Mesothelial cell of epicardium (in vitro differentiated cells): ENCODE results near the gene RNF213. TPM values are rescaled to one million over a fixed set of nuclear protein-coding genes. Genes with fewer than 3 reads are reported as not detected.

Experiments
- DNase-seq, 2 experiments: peaks; one replicate each; pipeline ENCODE4 v3.0.0; 2021; ENCODE audit warnings: low spot score in 2 of 2; ENCODE audit not compliant: unreplicated experiment in 2 of 2
- H3K27ac Mint-ChIP-seq: 2 replicates; pipeline ENCODE4 v1.8.0; 2021; ENCODE audit warnings: mixed read lengths
- H3K27me3 Mint-ChIP-seq: 2 replicates; pipeline ENCODE4 v1.8.0; 2021; ENCODE audit warnings: low read depth, mixed read lengths
- H3K36me3 Mint-ChIP-seq: 2 replicates; pipeline ENCODE4 v1.8.0; 2021; ENCODE audit warnings: mixed read lengths
- H3K4me1 Mint-ChIP-seq: 2 replicates; pipeline ENCODE4 v1.8.0; 2021; ENCODE audit warnings: mixed read lengths
- H3K4me3 Mint-ChIP-seq: 2 replicates; pipeline ENCODE4 v1.8.0; 2021; ENCODE audit warnings: mild to moderate bottlenecking, moderate library complexity, mixed read lengths
- H3K9me3 Mint-ChIP-seq: 2 replicates; pipeline ENCODE4 v1.8.0; 2021; ENCODE audit warnings: mixed read lengths
- total RNA-seq: library from RNA; stranded (reverse); gene quantifications from 3 replicates; pipeline ENCODE4 v1.2.1, GENCODE V29; 2021
- TF ChIP-seq, protein P1 (sequence below): fragments of 200-600 bp; sonication (generic); IDR thresholded peaks from one replicate; pipeline ENCODE4 v1.5.0; 2021; ENCODE audit warnings: antibody characterized with exemption; ENCODE audit not compliant: unreplicated experiment

RNF213 gene
- total RNA-seq, 1 donor from 2014 or later = 76.7 TPM

DNA sequence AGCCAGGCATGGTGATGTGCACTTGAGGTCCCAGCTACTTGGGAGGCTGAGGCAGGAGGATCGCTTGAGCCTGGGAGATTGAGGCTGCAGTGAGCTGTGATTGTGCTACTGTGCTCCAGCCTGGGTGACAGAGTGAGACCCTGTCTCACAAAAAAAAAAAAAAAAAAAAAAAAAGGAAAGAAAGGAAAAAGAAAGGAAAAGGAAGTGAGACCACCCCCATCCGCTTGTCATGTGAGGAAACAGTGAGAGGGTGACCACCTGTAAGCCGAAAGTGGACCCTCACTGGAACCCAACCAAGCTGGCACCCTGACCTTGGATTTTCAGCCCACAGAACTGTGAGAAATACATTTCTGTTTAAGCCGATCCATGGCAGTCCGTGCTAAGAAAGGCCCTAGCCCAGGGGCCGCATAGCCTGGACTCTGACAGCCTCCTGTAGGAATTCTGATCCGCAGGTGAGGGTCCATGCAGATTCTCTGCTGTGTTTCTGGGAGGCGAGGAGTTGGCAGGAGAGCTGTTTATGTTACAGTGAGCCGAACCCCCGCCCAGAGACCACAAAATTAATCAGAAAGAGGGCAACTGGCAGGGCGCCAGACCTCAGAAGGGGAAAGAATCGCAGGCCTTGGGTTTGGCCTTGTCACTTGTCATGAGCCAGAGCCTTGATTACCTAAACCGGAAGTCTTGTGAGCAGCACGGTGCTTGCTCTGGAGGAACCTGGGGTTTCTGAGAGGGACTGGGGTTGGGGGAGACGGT is 41.5 kb upstream of the RNF213 start:
- no peaks in the 10 kb centered on the region for H3K27me3 Mint-ChIP-seq
- H3K4me1 Mint-ChIP-seq = peaks cover 16% of the 10 kb centered on the region
- H3K36me3 Mint-ChIP-seq = peaks cover 9% of the 10 kb centered on the region
- H3K9me3 Mint-ChIP-seq = no peaks in the 10 kb centered on the region
- peak; percentile 53 to 79 for DNase-seq
- H3K27ac Mint-ChIP-seq = peak overlapping the region; percentile 91
- H3K4me3 Mint-ChIP-seq = peak overlapping the region; percentile 89
- TF ChIP-seq, protein P1, sequence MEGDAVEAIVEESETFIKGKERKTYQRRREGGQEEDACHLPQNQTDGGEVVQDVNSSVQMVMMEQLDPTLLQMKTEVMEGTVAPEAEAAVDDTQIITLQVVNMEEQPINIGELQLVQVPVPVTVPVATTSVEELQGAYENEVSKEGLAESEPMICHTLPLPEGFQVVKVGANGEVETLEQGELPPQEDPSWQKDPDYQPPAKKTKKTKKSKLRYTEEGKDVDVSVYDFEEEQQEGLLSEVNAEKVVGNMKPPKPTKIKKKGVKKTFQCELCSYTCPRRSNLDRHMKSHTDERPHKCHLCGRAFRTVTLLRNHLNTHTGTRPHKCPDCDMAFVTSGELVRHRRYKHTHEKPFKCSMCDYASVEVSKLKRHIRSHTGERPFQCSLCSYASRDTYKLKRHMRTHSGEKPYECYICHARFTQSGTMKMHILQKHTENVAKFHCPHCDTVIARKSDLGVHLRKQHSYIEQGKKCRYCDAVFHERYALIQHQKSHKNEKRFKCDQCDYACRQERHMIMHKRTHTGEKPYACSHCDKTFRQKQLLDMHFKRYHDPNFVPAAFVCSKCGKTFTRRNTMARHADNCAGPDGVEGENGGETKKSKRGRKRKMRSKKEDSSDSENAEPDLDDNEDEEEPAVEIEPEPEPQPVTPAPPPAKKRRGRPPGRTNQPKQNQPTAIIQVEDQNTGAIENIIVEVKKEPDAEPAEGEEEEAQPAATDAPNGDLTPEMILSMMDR = no peak

DNA sequence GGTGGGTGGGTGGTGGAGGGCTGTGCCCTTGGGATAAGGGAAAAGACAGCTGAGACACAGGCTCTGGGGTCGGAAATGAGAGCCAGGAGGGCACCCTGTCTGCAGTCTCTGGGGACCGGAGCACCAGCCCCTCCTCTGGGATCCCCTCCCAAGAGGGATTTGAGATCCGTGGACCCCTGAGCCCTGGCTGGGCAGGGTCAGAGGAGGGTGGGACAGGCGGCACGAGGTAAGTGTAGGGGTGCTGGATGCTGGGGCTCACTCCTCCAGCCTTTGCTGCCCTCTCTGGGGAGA is 40.9 kb upstream of the RNF213 start:
- H3K9me3 Mint-ChIP-seq = no peaks in the 10 kb centered on the region
- peaks cover 9% of the 10 kb centered on the region for H3K36me3 Mint-ChIP-seq
- TF ChIP-seq, protein P1 = no peak
- no peaks in the 10 kb centered on the region for H3K27me3 Mint-ChIP-seq
- H3K4me1 Mint-ChIP-seq = peaks cover 16% of the 10 kb centered on the region
- peak in 1 of 2 experiments; percentile 46 for DNase-seq
- peak overlapping the region; percentile 91 for H3K27ac Mint-ChIP-seq
- peak overlapping the region; percentile 89 for H3K4me3 Mint-ChIP-seq

DNA sequence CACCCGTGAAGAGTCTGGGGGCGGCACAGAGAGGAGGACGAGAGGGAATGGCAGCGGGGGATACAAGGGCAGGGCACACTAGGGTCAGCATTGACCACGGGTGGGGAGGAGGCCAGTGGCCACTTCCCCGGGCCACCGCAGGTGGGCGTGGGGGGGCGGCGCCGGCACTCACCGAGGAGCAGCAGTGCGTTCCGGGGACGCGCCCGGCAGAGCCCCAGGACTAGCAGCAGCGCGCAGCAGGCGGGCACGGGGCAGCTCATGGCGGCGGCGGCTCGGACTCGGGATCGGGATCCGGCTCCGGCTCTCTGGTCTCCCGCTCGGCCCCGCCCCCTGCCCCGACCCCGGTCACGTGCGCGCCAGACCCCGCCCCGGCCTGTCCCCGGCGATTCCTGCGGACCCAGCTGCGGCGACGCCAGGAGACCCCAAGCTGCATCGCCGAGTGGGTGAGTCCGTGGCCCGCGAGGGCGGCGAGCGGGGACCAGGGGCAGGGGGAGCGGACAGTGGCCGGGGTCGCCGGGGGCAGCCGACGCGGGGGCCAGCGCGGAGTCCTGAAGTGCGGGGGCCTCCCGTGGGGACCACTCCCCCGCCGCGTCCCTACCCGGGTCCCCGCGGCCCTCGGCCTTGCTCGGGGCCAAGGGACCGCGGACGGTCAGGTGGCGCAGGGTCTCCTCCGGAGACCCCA is 40.5 kb upstream of the RNF213 start, which contains the start of the genes SGSH and SLC26A11:
Gene SGSH (minus strand): TSS at position 280 of the 682 bp plus-strand sequence. CDS start 20 bp downstream, at position 260.
Gene SLC26A11 (plus strand): TSS at position 374 of the 682 bp plus-strand sequence. CDS start 1,134 bp downstream, outside the sequence.
- Mint-ChIP-seq H3K27ac (peak within 1 kb of the TSS; percentile 91), H3K36me3 (peaks cover 9% of the 10 kb centered on the region), H3K9me3 (no peaks in the 10 kb centered on the region), H3K4me1 (peaks cover 17% of the 10 kb centered on the region), H3K4me3 (peak within 1 kb of the TSS; percentile 89), H3K27me3 (no peaks in the 10 kb centered on the region)
- TF ChIP-seq, protein P1 = no peak
- peak; percentile 82 for DNase-seq

DNA sequence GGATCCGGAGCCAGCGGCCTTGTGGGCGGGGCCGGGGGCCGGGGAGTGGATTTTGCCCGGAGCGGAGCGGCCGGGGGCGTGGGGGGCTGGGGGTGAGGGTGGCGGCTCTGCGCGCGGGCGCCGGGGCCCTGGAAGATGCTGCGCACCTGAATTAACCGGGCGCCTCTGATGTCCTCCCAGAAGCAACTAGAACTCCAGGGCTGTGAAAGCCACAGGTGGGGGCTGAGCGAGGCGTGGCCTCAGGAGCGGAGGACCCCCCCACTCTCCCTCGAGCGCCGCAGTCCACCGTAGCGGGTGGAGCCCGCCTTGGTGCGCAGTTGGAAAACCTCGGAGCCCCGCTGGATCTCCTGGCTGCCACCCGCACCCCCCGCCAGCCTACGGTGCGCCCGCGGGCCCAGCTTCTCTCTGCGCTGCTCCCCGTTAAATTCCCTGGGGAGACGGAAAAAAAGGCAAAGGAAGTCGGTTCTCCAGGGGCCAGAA is 39.9 kb upstream of the RNF213 start:
- peaks cover 9% of the 10 kb centered on the region for H3K36me3 Mint-ChIP-seq
- peak in 1 of 2 experiments; percentile 60 for DNase-seq
- no peaks in the 10 kb centered on the region for H3K9me3 Mint-ChIP-seq
- peaks cover 22% of the 10 kb centered on the region for H3K4me1 Mint-ChIP-seq
- peak overlapping the region; percentile 75 for H3K4me3 Mint-ChIP-seq
- TF ChIP-seq, protein P1 = no peak
- H3K27ac Mint-ChIP-seq = no peak overlapping the region
- H3K27me3 Mint-ChIP-seq = no peaks in the 10 kb centered on the region

DNA sequence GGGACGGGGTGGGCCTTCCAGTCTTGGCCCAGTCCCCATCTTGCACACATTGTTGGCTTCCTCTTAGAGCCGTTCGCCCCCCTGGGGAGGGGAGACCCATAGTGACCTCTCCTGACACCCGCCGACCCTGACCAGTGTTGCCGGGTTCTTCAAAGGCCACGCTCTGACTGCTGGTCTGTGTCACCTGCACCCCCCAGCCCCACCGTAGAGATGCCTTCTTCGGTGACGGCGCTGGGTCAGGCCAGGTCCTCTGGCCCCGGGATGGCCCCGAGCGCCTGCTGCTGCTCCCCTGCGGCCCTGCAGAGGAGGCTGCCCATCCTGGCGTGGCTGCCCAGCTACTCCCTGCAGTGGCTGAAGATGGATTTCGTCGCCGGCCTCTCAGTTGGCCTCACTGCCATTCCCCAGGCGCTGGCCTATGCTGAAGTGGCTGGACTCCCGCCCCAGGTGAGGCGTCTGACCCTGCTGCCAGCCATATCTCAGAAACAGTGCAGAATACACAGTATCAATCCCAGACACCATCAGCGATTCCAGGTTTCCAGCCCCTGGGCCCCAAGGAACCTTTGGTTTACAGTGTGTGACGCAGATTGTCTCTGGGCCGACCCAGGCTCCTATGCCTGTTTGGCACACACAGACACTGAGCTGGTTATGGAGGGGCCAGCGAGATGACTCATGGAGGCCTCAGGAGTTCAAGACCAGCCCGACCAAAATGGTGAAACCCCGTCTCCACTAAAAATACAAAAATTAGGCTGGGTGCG is 39.1 kb upstream of the RNF213 start:
- H3K9me3 Mint-ChIP-seq = no peaks in the 10 kb centered on the region
- peaks cover 23% of the 10 kb centered on the region for H3K4me1 Mint-ChIP-seq
- H3K36me3 Mint-ChIP-seq = peaks cover 11% of the 10 kb centered on the region
- no peak overlapping the region for H3K27ac Mint-ChIP-seq
- TF ChIP-seq, protein P1 = no peak
- peak overlapping the region; percentile 75 for H3K4me3 Mint-ChIP-seq
- DNase-seq = no peak
- no peaks in the 10 kb centered on the region for H3K27me3 Mint-ChIP-seq
